HG03439 (cell line): ENCODE data around the gene WIPF3.
A peak's percentile ranks its signal among the peaks of the same experiment; 100 is the strongest.

Experiments
- ATAC-seq: cut with Tn5 transposase; IDR thresholded peaks from one replicate; pipeline ENCODE4 v1.9.1; 2021; ENCODE audit warnings: mild to moderate bottlenecking, moderate library complexity; ENCODE audit not compliant: unreplicated experiment

Gene WIPF3

DNA sequence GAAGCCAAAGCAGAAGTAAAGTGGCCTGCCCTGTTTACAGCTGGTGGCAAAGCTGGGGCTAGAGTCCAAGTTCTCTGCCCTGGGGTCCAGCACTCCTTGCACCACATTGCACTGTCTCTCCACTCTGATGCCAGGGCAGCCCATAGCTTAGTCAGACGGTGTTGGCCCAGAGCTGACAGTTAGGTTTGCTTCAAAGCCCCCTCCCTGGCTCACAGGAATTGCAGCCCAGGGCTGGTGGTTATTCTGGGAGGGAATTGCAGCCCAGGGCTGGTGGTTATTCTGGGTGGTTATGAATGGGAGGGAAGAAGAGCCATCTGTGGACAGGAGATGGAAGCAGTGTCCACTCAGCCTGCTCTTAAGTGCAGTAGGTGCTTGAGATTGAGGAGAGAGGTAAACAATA is 94.4 kb downstream of the WIPF3 start:
- ATAC-seq: no peak

DNA sequence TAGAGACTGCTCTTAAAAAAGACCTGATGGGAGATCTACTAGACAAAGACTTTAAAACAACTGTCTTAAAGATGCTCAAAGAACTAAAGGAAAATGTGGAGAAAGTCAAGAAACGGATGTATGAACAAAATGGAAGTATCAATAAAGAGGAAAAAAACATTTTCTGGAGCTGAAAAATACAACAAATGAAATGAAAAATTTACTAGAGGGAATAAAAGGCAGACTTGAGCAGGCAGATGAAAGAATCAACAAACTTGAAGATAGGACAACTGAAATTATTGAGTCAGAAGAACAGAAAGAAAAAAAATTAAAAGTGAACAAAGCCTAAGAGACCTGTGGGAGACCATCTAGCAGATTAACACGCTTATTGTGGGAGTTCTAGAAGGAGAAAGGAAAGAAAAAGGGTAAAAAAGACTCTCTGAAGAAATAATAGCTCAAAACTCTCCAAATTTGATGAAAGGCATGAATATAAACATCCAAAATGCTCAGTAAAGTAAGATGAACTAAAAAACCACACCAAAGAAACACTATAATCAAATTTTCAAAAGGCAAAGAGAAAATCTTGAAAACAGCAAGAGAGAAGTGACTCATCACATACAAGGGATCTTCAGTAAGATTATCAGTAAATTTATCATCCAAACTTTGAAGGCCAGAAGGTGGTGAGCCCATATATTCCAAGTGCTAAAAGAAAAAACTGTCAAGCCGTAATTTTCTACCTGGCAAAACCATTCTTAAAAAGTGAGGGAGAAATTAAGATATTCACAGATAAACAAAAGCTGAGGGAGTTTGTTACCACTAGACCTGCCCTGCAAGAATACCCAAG is 100.1 kb downstream of the WIPF3 start:
- no peak for ATAC-seq

DNA sequence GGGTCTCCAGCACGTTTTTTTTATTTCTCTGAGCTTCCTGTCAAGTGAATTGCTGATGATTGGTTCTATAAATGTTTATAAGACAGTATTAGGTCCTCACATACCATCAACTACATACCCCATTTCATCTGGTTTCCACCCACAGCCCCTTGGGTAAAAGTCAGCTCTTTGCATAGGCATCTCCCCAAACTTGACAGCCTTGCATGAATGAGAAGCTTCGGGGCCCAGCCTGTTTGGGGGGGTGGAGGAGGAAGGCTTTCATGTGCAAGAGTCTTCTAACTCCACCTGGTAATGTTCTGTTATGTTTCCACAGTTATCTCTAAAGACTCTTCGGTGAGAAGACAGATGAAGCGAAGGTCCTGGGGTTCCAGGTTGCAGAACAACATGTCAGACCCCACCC is 107.9 kb downstream of the WIPF3 start:
- ATAC-seq: no peak

DNA sequence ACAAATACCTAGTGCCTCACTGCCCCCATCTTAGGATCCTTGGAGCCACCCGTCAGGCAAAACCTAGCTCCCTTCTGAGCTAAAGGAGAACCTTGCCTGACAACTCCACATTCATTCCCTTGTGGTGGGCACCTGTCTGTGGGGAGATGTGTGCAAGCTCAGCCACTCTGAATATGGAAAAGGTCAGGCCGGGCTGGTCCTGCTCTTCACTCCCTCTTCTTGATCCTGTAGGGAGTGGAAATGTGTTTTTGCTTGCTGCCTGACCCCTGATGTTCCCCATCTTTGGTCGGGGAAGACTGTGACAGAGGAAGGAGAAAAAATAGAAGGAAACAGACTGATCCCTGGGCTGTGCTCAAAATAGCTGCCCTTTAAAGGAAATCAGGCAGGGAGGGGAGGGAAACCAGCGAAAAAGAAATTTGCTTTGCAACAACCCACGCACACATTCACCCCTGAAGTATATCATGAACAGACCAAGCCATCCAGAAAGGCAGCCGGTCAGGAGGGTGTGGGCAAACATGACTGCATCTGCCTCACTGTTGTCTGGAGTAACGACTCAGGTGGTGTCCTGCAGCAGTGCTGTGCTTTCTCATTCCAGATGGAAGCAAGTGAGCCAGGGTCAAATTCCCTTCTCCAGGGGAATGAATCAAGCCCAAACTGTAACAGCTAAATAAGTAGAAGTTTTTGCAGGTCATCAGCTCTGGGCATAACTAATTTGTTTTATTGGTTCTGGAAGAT is 109.3 kb downstream of the WIPF3 start:
- no peak for ATAC-seq

DNA sequence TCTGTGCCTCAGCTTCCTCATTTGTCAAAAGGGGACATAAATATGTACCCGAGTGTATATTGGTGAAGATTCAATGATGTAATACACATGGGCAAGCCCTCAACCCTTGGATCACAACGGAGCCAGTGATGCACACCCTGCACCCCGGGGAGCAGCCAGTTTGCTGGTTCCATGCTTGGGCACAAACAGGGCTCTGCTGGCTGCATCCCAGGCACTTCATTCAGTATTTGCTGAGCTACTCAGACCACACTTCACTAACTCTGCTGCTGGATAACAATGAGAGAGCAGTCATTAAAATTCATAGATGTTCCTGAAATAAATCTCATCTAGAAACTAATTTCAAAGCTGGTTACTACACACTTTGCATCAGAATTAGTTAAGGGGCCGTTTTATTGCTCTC is 111.3 kb downstream of the WIPF3 start:
- no peak for ATAC-seq

DNA sequence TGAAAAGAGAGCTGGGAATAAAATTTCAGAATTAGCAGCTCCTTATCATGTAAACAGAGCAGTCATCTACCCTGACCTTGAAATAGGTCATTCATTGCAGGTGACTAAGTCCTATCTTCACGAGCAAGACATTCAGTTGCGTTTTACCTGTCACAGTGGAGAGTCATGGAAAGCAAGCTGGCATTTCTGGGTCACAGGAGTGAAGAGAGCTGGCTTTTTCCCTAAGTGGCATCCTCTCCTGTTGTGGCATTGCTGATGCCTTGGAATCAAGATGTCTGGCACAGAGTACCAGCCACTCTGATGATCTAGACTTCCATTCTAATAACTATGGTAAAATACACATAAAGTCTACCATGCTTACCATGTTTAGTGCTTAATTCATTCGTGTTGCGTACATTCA is 112.5 kb downstream of the WIPF3 start:
- no peak for ATAC-seq

DNA sequence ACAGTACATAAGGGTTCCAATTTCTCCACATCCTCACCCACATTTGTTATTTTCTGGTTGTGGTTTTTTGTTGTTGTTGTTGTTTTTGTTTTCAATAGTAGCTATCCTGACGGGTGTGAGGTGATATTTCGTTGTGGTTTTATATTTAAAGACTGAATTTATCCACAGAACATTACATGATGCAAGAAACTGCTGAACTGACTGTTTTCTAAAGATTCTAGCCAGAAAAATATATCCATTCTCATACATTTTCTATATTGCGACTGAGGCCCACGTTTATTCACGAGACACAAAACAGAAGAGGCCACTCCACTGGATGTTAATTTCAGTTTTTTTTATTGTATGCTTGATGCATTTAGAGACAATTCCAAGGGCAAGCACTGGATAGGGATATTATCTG is 113.5 kb downstream of the WIPF3 start:
- ATAC-seq: no peak

DNA sequence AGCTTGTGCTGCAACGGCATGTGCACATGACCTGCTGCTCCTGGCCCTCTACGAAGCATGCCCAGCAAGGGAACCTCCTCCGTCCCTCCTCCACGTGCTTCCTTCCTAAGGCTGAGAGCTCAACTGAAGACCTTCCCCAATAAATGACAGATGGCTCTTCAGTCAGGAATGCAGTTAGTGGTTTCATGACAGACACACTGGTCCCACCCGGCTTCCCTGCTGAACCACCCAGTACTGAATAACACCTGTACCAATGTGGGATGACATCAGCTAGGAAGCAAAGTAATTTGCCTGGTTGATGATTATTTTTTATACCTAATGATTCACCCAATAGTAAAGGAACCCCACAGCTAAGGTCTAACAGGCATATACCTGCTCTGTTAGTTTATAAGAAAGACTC is 114.2 kb downstream of the WIPF3 start:
- ATAC-seq: no peak

DNA sequence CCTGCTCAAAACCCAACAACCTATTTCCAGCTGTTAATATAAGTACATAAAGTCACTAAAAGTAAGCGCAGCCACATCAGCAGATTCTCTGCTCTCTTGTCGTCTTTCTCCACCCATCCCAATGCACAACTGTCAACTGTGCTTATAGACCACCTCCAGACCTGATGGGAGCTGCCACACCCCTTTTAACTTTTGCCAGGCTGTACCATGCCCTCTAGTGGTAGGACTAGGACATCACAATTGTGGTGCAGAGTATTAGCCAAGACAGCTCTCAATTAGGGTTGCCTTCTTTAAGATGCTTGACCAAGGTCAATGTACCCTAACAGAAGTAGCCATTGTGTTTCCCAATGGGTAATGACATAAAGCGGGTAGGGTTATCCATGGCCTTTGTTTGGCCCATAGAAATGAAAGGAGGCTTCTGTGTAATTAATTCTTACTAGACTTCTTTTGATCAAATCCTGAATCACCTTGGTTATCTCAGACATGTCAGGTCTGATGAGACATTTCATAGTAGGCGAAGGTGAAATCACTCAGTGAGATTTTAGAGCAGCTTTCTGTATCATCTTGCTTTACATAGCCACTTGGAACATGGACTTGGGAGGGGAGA is 115.2 kb downstream of the WIPF3 start:
- peak; percentile 74 for ATAC-seq

DNA sequence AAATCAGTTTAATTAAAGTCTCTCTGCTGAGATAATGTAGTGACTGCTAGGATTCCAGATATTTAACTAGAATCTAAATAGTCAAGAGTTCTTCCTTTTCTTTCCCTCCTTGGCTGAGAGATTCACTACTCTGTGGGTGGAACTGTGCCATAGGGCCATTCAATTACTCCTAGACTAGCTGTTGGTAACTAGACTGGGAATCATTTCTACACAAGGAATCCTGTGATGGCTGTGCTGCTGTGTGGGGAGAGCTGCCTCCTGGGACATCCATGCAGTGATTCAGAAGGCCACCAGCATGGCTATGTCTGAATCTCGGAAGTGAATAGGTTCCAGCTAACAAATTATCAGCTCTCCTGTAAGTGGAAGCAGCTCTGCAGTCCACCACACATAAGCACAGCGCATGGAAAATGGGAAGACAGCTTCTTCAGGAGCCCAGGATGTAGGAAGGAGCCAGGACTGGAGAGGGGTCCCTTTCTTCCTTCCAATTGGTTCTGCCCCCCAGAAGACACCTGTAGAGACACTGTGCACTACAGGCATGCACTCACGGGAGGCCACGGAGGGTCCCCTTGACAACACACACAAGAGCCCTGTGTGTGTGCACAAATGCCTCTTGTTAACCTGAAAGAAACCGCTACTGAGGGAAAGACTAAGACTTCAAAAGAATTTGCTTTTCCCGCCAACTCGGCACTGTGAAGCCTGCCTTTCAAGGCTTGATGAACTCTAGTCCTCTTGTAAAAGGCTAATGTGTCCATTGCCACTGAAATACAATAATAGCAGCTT is 116.8 kb downstream of the WIPF3 start:
- ATAC-seq: no peak

DNA sequence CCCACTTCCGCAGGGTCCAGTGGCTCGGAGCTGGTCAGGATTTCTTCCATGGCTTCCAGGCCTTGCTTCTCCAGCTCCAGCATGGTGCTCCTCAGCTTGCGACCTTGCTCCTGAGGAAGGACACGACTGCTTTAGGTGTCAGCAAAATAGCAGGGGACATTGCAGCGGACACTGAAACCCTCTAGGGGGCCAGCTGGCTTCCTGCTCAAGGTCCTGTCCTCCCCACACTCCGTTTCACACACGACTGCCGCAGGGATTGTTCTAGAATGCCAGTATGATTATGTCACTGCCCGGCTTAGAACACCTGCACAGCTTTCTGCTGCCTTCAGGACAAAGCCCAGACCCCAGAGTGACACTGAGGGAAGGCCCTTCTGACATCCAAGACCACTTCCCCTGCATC is 117.7 kb downstream of the WIPF3 start:
- no peak for ATAC-seq

DNA sequence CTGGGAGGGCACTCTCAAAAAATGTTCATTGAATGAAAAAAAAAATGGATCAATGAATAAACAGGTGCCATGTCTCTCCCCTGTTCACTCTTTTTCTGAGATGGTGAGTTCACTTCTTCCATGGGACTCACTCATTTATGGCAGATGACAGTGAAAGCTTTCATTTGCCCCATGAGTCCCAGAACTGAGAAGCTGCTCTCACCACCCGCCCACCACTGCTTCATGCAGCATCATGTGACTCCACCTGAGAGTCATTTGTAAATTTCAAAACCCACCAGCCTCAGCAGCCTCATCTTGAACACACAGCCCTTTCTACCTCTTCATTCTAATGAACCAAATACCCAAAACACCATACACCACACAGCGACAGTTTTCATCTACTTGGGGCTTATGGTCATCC is 118.4 kb downstream of the WIPF3 start:
- no peak for ATAC-seq

DNA sequence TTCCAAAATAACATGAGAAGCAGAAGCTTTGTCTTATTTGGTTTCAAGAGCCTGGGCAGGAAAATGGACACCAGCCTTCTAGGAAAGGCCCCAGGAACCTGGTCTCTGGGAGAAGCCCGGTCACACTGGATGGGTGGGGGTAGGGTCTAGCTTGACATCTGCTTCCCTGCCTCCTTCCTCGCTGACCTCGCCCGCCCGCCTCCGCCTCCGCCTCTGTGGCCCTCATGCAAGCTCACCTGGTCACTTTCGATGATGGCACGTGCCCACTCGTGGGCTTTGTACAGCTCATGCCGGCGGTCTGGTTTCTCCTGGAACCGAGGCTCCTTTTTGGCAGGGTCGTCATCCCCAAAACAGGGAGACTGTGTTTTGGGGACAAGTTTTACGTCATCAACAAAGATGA is 119.9 kb downstream of the WIPF3 start:
- no peak for ATAC-seq

DNA sequence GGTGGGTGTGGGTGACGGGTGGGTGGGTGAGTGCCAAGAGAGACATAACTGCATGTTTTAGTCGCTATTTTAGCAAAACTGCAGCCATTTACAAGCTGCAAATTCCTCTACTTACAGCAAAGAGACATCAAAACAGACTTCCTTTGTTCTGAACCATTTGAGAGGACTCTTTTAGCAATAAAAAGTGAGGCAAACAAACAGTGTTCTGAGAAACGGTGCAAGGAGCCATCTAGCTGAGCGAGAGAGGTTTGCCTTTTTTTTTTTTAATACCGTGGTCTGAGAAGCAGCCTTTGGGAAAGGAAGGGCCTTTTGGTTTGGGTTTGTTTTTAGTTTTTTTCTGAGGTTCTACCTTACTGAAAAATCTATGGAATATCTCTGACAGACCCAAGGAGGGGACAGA is 120.4 kb downstream of the WIPF3 start:
- ATAC-seq: no peak

DNA sequence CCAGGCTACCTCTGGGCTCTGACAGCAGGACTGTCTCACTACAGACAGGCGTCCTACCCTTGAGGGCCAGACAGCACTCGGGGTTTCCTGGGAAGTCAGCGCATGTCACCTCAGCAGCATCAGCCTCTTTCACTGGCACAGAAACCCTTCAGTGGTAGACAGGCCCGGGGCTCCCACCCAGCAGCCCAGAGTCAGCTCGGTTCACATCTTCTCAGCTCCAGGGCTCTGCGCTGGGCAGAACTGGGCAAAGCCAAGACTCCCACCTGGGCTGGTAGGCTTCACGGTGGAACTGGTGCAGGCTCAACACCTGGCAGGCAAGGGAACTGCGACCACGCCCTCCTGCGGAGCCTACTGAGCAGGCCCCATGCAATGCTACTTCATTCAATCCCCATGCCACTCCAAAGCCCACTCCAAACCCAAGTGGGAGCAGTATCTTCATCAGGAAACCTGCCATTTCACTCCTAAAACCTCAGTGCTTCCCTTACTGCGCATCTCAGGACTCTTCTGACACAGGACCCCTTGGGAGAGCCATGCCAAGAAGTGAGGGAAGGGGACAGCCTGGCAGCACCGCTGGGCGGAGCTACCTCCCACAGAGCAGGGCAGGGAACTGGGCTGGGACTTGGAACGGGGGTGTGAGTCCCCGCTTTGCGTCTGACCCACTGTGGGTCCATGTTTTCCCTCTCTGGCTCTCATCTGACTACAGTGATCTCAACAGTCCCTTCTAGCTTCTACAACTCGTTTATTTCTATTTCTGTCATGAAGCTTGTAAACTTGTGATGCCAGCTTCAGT is 122.9 kb downstream of the WIPF3 start:
- ATAC-seq: no peak

DNA sequence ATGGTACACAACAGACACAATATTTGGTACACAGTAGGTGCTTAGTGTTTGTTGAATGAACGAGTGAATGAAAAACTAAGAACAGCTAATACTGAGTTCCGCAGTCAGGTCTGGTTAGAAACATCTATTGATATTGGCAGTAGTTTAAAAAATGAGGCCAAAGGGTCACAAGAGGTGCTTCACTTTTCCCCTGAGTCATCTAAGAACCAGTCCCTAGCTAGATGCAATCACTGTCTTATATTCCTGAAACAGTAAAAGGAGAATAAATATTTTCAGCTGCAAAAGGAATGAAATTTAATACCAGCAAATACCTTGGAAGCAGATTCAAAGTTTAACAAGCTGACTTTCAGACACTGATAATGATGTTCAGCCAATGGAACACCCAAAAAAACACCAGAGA is 128.8 kb downstream of the WIPF3 start:
- no peak for ATAC-seq

DNA sequence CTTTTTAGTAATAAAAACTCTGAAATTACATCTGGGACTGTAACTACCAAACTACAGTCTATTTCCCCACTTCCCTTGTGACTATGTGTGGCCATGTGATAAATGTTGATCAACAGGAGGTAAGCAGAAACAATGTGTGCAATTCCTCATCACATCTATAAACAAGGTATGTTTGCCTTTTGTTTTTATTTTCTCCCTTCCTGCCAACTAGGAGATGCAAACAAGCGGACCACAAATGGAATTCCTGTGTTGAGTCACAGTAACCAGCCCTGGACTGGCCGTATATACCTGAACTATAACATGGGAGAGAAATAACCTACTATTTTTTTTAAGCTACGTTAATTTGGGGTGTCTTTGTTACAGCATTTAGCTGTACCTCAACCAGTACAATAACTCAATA is 130.8 kb downstream of the WIPF3 start:
- no peak for ATAC-seq

DNA sequence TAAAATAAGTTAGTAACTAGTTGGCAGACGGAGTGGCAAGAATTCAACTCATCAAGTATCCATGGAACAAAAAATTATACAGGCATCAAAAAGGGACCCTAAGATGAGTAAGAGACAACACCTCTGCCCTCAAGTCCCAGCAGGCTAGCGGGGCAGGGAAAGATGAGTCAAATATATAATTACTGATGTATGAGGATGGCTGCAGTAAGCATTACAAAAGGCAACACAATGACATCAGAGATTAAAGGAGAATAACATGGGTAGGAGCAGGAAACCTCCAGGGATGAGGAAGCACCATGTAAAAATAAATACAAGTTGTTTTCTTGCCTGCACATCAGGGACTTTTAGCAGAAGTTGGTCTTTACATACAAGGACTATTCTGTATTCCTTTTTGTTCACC is 133.9 kb downstream of the WIPF3 start:
- ATAC-seq: no peak

DNA sequence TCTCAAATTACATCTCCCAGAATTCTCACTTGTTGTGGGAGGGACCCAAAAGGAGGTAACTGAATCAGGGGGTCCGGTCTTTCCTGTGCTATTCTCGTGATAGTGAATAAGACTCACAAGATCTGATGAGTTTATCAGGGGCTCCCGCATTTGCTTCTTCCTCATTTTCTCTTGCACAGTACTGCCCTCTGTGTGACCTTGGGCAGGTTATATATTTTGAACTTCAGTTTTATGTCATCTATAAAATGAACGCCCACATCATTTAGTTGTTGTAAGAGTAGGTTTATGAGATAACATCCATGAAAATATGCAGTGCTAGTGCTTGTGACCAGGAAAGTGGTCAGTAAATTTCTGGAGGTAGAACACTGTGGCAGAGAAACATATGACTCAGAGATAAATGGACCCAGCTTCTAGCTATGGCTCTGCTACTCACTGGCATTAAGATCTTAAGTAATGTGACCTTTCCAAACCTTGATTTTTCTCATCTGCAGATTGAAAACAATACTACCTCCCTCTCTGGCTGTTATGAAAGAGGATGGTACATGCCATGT is 139.0 kb downstream of the WIPF3 start:
- ATAC-seq: no peak
